ELF-1 (cell line): ENCODE measurements around the gene SORCS2.

Experiments
- DNase-seq: peaks from one replicate; pipeline ENCODE4 v3.0.0-alpha.2; 2016; ENCODE audit warnings: low read depth, low spot score

Gene SORCS2

GRCh38 chr4:7222521-7222920, 30.2 kb downstream of the SORCS2 start:
- no peak for DNase-seq

- no peak for DNase-seq
These were observed 31.2 kb downstream of the SORCS2 start for GRCh38 chr4:7223541-7223940.

- DNase-seq: no peak
These were observed 31.7 kb downstream of the SORCS2 start for GRCh38 chr4:7224001-7224400.

- DNase-seq: no peak
These were observed 32.7 kb downstream of the SORCS2 start for GRCh38 chr4:7224878-7225533.

- DNase-seq: peak; percentile 64
These were observed 34.1 kb downstream of the SORCS2 start for GRCh38 chr4:7226439-7226838.

- peak; percentile 26 for DNase-seq
These were observed 34.7 kb downstream of the SORCS2 start for GRCh38 chr4:7227008-7227407.

GRCh38 chr4:7228734-7229133, 36.4 kb downstream of the SORCS2 start:
- no peak for DNase-seq

- no peak for DNase-seq
These were observed 39.8 kb downstream of the SORCS2 start for GRCh38 chr4:7232061-7232650.

GRCh38 chr4:7233006-7233580, 40.8 kb downstream of the SORCS2 start:
- no peak for DNase-seq

- no peak for DNase-seq
These were observed 41.3 kb downstream of the SORCS2 start for GRCh38 chr4:7233601-7234000.

GRCh38 chr4:7234355-7235029, 42.2 kb downstream of the SORCS2 start:
- no peak for DNase-seq

GRCh38 chr4:7235030-7235380, 42.7 kb downstream of the SORCS2 start:
- no peak for DNase-seq

- no peak for DNase-seq
These were observed 44.5 kb downstream of the SORCS2 start for GRCh38 chr4:7236847-7237246.

GRCh38 chr4:7237873-7238272, 45.5 kb downstream of the SORCS2 start:
- no peak for DNase-seq

GRCh38 chr4:7238300-7238960, 46.1 kb downstream of the SORCS2 start:
- DNase-seq: no peak

GRCh38 chr4:7239101-7239820, 46.9 kb downstream of the SORCS2 start:
- DNase-seq: no peak

- DNase-seq: no peak
These were observed 47.5 kb downstream of the SORCS2 start for GRCh38 chr4:7239844-7240243.

GRCh38 chr4:7240306-7240705, 48.0 kb downstream of the SORCS2 start:
- DNase-seq: peak; percentile 53

- no peak for DNase-seq
These were observed 49.3 kb downstream of the SORCS2 start for GRCh38 chr4:7241597-7242125.

- no peak for DNase-seq
These were observed 50.4 kb downstream of the SORCS2 start for GRCh38 chr4:7242766-7243165.

GRCh38 chr4:7243609-7244330, 51.4 kb downstream of the SORCS2 start:
- DNase-seq: no peak
